ENCODE data around the gene CCL24.

GRCh38 chr7:75836798-75837197 is 23.2 kb upstream of the CCL24 start:
- TF ChIP-seq CTCF (IDR thresholded peaks at IDR 0.05): no peak
- TF ChIP-seq POLR2A (IDR thresholded peaks at IDR 0.05): no peak
